ENCODE results near the gene GET4.
A peak's percentile ranks its signal among the peaks of the same experiment; 100 is the strongest.

GET4 gene

DNA sequence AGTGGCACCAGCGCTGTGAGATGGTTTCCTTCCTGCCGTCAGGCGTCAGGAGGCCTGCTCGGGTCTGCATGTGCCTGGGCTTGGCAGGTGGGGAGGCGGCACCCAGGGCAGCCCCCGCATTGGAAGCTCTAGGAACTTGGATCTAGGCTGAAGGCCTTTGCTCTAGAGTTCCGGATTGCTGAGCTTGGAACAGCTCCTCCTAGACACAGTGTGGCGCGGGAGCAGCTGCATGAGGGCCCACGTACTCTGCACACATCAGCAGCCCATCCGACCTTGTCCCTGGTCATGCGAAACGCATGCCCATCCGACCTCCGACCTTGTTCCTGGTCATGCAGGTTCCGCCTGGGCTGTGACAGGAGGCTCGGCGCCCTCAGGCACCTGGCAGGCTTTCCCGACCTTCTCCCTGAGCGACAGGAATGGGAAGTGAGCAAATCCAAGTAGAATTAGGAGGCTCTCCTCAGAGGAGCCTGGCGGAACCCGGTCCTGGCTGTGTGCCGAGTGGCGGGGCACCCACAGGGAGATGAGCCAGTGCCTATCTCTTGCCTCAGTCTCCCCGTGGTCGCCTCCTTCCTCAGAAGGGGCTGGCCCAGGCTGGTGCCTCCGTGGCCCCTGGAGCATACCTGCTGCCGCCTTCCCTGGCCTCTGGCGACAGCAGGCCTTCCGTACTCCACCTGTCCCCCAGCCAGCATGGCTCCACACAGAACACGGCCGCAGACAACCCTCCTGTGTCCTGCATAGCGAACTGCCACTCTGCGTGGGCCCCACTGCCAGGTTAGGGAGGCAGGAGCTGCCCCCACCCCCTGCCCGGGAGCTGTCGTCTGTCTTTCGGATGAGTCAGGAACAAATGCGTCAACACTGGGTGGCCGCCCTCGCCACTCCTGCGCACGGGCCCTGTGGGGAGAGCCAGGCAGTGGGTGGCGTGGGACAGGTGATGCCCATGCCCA is 12.0 kb downstream of the GET4 start:
- no peak for DNase-seq

- no peak for DNase-seq
These were observed 12.7 kb downstream of the GET4 start for GRCh38 chr7:889025-889390.

- no peak for DNase-seq
These were observed 13.0 kb downstream of the GET4 start for GRCh38 chr7:889391-889790.

DNA sequence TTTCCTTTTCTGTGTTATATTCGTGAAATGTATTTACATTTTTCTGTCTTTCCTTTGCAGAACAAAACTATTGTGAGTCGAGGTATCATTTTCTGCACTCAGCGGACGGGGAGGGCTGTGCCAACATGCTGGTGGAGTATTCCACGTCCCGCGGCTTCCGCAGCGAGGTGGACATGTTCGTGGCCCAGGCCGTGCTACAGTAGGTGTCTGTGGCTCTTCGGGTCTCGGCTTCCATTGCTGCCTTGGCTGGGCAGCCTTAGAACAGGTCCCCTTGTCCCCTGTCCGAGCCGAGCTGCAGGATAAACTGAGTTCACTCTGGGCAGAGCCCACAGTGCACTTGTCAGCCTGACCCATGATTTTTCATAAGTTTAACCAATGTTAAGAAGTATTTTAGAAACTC is 14.5 kb downstream of the GET4 start:
- no peak for DNase-seq

- no peak for DNase-seq
These were observed 14.9 kb downstream of the GET4 start for GRCh38 chr7:891291-891690.

GRCh38 chr7:891805-892204 is 15.5 kb downstream of the GET4 start:
- DNase-seq, result no peak

DNA sequence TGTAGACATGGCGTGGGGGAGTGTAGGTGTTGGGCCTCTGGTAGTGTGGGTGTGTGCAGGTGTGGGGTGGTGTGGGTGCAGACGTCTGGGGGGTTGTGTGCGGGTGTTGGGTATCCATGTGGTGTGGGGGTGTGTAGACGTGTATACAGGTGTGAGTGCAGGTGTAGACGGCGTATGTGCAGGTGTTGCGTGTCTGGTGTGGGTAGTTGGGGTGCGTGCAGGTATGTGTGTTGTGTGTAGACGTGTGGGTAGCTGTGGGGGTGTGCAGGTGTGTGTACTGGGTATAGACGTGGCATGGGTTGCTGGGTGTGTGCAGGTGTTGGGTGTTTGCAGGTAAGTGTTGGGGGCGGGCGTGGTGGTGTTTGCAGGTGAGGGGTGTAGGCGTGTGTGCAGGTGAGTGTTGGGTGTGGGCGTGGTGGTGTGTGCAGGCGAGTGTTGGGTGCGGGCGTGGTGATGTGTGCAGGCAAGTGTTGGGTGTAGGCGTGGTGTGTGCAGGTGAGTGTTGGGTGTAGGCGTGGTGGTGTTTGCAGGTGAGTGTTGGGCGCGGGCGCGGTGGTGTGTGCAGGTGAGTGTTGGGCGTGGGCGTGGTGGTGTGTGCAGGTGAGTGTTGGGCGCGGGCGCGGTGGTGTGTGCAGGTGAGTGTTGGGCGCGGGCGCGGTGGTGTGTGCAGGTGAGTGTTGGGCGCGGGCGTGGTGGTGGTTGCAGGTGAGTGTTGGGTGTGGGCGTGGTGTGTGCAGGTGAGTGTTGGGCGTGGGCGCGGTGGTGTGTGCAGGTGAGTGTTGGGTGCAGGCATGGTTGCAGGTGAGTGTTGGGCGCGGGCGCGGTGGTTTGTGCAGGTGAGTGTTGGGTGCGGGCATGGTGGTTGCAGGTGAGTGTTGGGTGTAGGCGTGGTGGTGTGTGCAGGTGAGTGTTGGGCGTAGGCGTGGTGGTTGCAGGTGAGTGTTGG is 16.6 kb downstream of the GET4 start:
- DNase-seq, result no peak

DNA sequence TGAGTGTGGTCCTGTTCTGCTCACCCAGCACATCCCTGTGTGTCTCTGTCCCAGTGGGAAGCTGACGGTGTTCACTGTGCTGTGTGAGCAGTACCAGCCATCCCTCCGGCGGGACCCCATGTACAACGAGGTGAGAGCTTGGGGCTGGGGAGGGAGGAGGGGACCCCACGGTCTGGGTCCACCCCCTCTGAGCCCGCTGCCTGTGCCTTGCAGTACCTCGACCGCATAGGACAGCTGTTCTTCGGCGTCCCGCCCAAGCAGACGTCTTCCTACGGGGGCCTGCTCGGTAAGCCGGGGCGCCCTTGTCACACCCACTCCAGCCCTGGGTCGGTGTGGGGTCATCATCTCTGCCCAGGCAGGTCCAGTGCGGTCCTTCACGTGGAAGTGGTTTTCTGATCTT is 17.3 kb downstream of the GET4 start:
- no peak for DNase-seq

- no peak for DNase-seq
These were observed 18.0 kb downstream of the GET4 start for GRCh38 chr7:894164-894867.

GRCh38 chr7:894927-895450 is 18.6 kb downstream of the GET4 start:
- no peak for DNase-seq

DNA sequence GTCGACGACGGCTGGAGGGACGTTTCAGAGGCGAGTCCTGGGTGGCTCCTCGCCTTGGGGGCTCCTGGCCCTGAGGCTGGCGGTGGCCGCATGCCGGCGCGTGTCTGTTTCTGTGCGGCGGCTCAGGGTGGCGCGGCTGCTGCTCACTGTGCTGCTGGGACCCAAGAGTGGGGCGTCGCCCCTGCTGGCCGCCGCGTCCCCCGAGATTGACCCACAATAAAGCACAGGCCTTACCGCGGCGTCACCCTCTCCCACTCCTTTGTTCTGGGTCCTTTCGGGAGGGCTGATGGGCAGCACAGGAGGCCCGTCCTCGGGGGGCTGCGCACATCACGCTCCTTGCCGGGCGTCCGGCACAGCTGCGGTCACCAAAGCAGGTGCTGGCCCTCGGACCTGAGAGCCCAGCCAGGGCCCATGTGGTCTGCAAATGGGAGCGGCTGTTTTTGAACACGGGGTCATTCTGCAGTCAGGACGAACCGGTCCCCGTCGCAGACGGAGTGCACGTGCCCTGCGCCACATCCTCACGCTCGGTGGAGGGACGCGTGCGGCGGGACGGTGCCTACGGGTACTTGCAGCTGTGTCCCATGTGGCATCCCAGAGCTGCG is 19.2 kb downstream of the GET4 start:
- no peak for DNase-seq

- DNase-seq, result no peak
These were observed 20.2 kb downstream of the GET4 start for GRCh38 chr7:896346-897075.

DNA sequence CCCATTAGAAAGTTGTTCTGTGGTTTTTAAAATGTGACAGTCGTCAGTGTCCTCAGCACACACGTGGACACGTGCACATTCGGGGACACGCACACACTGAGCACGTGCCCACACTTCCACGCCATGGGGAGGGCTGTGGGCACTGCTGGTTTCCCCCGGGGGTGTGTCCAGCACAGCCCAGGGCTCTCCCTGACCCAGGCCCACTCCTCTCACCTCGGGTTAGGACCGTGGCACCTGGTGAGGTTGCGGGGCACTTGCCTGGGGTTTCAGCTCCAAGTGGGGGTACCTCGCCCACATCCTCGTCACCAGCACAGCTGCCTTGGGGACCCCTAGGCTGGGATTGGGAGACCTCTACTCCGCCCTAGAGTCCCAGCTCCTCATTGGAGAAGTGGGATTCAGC is 20.7 kb downstream of the GET4 start:
- no peak for DNase-seq

- DNase-seq, result peak; percentile 33
These were observed 21.5 kb downstream of the GET4 start for GRCh38 chr7:897771-898376.

GRCh38 chr7:898460-898854 is 22.1 kb downstream of the GET4 start:
- no peak for DNase-seq

DNA sequence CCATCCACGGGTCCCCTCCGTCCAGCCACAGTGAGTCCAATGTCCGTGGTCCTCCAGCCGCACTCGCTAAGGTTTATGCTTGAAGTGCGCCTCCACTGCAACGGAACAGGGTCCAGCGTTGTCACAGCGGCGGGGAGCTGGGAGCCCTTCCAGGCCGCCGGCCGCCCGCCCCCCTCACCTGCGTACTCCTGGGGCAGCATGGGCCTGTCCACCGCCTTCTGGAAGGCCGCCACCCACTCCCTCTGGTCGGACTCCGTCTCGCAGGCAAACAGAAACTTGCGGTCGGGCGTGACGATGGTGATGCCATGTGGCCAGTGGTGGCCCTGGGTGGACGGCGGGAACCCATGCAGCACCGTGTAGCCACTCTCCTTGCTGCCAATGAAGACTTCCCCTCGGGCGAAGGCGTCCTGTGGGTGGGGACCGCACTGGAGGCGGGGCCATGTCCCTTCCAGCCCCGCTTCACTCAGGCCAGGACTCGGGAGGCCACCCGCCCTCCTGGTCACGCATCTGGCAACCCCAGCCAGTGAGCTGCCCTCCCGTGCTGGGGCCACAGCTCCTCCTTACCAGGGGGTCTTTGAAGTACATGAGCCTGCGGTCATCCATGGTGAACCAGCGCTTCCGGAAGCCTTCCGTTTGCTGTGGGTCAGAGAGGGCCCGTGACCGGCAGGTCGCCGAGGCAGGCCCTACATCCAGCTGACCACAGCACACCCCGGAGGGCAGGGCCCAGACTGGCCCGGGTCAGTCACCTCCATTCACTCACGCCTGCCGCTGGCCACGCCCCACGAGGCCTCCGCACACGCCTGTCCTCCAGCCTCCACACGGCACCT is 22.7 kb downstream of the GET4 start:
- no peak for DNase-seq

DNA sequence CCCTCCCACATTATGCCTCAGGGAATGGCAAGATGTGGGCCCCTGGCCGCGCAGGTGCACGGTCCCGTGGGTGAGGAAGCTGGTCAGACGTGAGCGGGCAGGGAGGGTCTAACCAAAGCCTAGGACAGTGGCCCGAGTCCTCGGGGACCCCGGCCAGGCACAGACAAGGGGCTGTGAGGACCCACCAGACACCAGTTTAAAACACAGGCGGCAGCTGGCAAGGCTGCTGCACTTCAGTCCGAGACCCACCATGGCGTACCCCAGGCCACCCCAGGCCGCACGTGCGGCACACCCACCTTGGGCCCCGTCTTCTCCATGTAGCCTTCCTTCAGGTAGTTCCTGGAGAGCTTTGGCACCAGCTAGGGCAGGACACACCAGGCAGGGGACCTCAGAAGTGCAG is 23.5 kb downstream of the GET4 start:
- DNase-seq, result no peak

GRCh38 chr7:900331-901040 is 24.1 kb downstream of the GET4 start:
- no peak for DNase-seq

DNA sequence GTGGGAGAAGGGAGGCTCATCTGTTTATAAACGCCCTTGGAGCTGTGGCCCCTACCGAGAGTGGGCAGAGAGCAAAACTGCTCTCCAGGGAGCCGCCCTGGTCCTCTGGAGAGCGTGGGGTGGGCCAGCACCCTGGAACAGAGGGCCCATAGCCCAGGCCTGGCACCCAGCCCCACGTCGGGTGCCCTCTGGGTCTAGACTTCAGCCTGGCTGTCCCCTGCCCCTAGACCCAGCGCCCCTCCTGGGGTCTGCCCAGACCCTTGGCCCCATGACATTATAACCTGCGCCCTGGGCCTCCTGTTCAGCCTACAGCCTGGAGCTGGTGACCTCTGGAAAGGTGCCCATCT is 24.7 kb downstream of the GET4 start:
- no peak for DNase-seq
